Neural crest cell (in vitro differentiated cells): ENCODE results near the gene CXorf65. TPM values are rescaled to one million over a fixed set of nuclear protein-coding genes. Genes with fewer than 3 reads are reported as not detected.

Source experiments
- DNase-seq: peaks from one replicate; pipeline ENCODE4 v3.0.0; 2021; ENCODE audit warnings: low read depth, mixed read lengths, low spot score
- H3K27ac Mint-ChIP-seq: one replicate; pipeline ENCODE4 v1.8.0; 2021; ENCODE audit warnings: mild to moderate bottlenecking, mixed read lengths; ENCODE audit not compliant: unreplicated experiment
- H3K27me3 Mint-ChIP-seq: 2 replicates; pipeline ENCODE4 v1.8.0; 2021; ENCODE audit warnings: low read depth, mild to moderate bottlenecking, mixed read lengths
- H3K36me3 Mint-ChIP-seq: 2 replicates; pipeline ENCODE4 v1.8.0; 2021; ENCODE audit warnings: low read depth, mild to moderate bottlenecking, mixed read lengths
- H3K4me1 Mint-ChIP-seq: 2 replicates; pipeline ENCODE4 v1.8.0; 2021; ENCODE audit warnings: mixed read lengths
- H3K4me3 Mint-ChIP-seq: one replicate; pipeline ENCODE4 v1.8.0; 2021; ENCODE audit warnings: mild to moderate bottlenecking, mixed read lengths
- H3K9me3 Mint-ChIP-seq: 2 replicates; pipeline ENCODE4 v1.8.0; 2021; ENCODE audit warnings: mixed read lengths
- CTCF ChIP-seq: fragments of 200-600 bp; sonication (generic); conservative IDR thresholded peaks from 2 replicates; pipeline ENCODE4 v1.5.0; 2021; ENCODE audit warnings: antibody characterized with exemption, mild to moderate bottlenecking
- total RNA-seq: library from RNA; stranded (reverse); gene quantifications from 2 replicates; pipeline ENCODE4 v1.2.1, GENCODE V29; 2021

The CXorf65 gene
- total RNA-seq, 1 donor from 2014 or later: not detected

GRCh38 chrX:71111921-71112431 is 5.4 kb upstream of the CXorf65 start:
- Mint-ChIP-seq H3K27me3 (no peaks in the 10 kb centered on the region), H3K4me1 (peaks cover 17% of the 10 kb centered on the region), H3K4me3 (no peak overlapping the region), H3K36me3 (no peaks in the 10 kb centered on the region), H3K9me3 (peaks cover 8% of the 10 kb centered on the region), H3K27ac (peak overlapping the region; percentile 0)
- DNase-seq: no peak
- TF ChIP-seq CTCF: no peak

DNA sequence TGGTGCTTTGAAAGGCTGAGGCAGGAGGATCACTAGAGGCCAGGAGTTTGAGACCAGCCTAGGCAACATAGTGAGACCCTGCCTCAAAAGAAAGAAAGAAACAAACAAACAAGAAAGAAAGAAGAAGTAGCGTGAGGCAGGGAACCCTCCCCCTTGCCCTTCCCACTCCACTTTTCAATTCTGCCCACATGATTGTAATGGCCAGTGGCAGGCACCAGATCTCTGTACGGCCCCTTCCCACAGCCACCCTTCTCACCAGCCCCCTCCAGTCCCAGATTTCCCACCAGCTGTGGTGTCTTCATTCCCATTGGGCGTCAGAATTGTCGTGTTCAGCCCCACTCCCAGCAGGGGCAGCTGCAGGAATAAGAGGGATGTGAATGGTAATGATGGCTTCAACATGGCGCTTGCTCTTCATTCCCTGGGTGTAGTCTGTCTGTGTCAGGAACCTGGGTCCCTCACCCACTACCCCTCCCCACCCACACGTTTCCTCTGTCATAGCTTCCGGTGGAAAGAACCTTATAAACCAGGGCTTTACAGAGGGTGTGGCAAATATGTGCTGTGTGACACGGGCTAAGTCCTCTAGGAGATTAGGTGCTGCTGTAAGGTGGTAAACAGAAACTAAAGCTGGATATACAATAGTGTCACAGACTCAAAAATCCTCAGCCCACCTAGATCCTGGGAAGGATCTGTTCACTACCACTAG is 4.8 kb upstream of the CXorf65 start, which contains the start of gene IL2RG:
TSS of gene IL2RG (minus strand) at position 437 of the 703 bp plus-strand sequence. CDS start at position 399, 38 bp downstream.
- Mint-ChIP-seq H3K4me3 (no peak within 1 kb of the TSS), H3K9me3 (peaks cover 11% of the 10 kb centered on the region), H3K27ac (peak within 1 kb of the TSS; percentile 0), H3K4me1 (peaks cover 20% of the 10 kb centered on the region), H3K27me3 (no peaks in the 10 kb centered on the region), H3K36me3 (no peaks in the 10 kb centered on the region)
- no peak for DNase-seq
- no peak for TF ChIP-seq CTCF

DNA sequence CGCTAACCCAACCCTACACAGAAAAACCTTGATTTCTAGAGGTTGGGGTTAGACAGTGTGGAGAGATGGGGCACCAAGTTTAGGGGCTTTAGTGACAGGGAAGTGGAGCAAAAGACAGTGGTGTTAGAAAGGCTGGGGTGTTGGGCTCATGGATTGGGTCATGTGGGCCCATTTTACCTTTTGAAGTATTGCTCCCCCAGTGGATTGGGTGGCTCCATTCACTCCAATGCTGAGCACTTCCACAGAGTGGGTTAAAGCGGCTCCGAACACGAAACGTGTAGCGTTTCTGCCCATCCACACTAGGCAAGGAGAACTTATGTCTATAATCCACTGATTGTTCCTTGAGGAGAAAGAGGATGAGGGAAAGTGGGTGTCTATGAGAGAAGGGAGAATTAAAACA is 2.5 kb upstream of the CXorf65 start:
- H3K4me1 Mint-ChIP-seq: peaks cover 36% of the 10 kb centered on the region
- no peak overlapping the region for H3K4me3 Mint-ChIP-seq
- no peak for TF ChIP-seq CTCF
- H3K27ac Mint-ChIP-seq: no peak overlapping the region
- peaks cover 10% of the 10 kb centered on the region for H3K9me3 Mint-ChIP-seq
- peaks cover 2% of the 10 kb centered on the region for H3K36me3 Mint-ChIP-seq
- DNase-seq: no peak
- no peaks in the 10 kb centered on the region for H3K27me3 Mint-ChIP-seq

DNA sequence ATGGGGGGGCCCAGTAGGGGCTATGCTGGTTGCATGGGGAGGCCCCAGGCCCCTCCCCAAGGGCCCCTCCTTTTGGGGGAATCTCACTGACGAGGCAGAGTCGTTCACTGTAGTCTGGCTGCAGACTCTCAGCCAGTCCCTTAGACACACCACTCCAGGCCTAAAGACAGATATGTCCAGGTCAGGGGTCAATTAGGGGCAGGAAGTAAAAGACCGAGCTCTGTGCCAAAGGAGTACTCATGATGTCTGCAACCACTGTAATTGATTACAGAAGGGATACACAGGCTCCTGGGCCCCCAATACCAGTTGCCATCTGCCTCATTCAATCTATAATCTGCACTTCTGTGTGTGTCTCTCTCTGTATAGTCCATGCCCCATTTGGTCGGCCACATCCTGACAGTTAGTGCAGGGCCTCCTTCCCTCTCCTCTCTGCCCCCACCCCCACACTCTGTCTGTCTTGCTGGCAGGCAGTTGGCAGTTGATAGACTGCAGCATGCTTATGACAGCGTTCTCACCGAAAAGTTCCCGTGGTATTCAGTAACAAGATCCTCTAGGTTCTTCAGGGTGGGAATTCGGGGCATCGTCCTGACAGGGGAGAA is 1.3 kb upstream of the CXorf65 start:
- Mint-ChIP-seq H3K36me3 (peaks cover 2% of the 10 kb centered on the region), H3K27ac (peak overlapping the region; percentile 83), H3K4me1 (peaks cover 45% of the 10 kb centered on the region), H3K9me3 (peaks cover 7% of the 10 kb centered on the region), H3K4me3 (peak overlapping the region; percentile 44), H3K27me3 (no peaks in the 10 kb centered on the region)
- TF ChIP-seq CTCF: no peak
- no peak for DNase-seq

GRCh38 chrX:71107245-71107644 is 705 bp upstream of the CXorf65 start:
- Mint-ChIP-seq H3K4me1 (peaks cover 52% of the 10 kb centered on the region), H3K27ac (no peak overlapping the region), H3K4me3 (peak overlapping the region; percentile 44), H3K27me3 (no peaks in the 10 kb centered on the region), H3K36me3 (peaks cover 2% of the 10 kb centered on the region), H3K9me3 (peaks cover 6% of the 10 kb centered on the region)
- DNase-seq: no peak
- no peak for TF ChIP-seq CTCF
